GM19328 (cell line): ENCODE results near the gene ESRRG.
"Not testable (repeated sequence)": the region's sequence is repeated elsewhere in the genome, so short reads cannot be mapped to it uniquely, and the experiment has no call there.

ENCODE experiments used
- ATAC-seq: cut with Tn5 transposase; IDR thresholded peaks from one replicate; pipeline ENCODE4 v1.9.1; 2021; ENCODE audit warnings: mild to moderate bottlenecking, moderate library complexity; ENCODE audit not compliant: unreplicated experiment

Gene ESRRG

DNA sequence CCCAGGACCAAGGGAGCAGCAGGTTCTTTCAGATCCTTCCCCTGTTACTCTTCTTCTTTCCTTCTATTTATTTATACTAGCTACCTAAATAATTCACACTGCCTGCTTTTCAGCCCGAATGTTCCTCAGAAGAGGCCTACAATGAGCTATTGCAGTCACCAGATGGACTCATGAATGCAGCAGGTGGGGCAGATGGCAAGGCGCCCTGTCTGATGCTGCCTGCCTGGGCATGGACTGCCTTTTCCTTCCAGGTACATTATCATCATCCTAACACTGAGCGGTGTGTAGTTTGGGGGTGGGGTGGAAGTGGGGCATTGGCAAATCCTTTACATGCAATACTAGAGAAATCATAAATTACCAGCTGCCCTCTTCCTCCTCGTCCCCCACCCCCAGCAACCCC lies 17.6 kb downstream of the ESRRG start:
- no peak for ATAC-seq

DNA sequence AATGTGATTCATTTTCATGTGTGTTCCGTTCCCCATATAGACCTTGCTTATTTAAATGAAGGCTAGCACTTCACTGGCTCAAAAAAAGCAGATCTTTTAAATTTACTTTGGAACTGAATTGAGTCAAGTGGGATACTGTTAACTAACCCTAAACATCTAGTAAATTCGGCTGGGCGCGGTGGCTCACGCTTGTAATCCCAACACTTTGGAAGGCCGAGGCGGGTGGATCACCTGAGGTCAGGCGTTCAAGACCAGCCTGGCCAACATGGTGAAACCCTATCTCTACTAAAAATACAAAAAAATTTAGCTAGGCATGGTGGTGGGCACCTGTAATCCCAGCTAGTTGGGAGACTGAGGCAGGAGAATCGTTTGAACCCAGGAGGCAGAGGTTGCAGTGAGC lies 19.2 kb downstream of the ESRRG start:
- not testable (repeated sequence) for ATAC-seq

DNA sequence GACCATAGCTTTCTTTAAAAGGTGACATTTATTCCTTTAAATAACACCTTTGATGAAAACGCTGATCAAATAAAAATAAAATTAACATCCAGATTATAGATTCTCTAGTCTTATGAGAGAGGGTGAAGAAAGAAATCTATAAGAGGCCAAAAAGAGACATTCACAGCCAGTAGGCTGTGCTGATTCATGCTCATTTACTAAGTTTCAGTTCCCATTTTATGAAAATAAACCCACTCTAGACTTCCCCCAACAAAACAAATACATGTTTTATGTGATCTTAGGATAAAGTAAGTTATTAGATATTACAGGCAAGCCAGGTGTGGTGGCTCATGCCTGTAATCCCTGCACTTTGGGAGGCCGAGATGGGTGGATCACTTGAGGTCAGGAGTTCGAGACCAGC lies 21.1 kb downstream of the ESRRG start:
- peak; percentile 76 for ATAC-seq

DNA sequence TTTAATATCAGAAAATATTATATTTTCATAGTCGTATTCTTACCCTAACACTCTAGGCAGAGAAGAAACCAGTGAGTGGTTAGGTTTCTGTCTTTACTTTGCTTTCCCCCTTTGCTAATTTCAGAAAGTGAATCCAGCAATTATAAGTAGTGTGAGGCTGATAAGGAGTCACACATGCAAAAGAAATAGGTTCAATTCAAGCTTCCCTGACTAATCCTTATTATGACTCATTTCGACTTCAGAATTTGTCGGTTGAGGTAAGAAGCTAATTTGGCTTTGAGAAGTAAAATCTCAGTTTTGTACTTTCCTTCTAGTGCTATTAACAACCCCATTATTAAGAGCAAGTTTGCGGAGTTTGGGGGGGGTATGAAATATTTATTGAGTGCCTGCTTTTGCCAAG lies 22.4 kb downstream of the ESRRG start:
- ATAC-seq = no peak

DNA sequence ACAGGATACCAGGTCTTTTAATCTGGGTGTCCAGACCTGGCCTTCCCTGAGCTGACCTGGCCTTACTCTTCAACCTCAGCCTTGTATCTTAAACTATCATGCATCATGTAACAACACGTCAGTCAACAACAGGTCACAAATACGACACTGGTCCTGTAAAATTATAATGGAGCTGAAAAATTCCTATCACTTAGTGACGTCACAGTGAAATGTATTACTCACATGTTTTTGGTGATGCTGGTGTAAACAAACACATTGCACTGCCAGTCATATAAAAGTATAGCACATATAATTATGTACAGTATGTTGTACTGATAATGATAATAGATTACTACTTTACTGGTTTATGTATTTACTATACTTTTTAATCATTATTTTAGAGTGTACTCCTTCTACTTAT lies 31.5 kb downstream of the ESRRG start:
- no peak for ATAC-seq

DNA sequence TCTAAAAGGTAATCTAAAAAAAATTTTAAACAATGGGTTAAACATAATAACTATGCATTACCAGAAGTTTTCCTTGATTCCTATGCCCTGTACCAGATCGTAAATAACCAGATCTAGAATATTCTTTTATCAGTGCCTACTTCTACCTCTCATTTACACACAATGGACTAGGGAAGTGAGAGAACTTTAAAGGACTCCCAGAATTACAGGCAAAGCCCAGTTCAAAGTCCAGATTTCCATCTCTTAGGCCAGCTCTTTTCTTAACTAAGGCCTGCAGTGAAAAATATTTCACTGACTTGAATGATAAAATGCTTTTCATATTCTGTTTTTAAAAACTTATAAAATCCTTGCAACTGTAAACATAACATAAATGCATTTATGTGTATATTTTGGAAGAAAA lies 32.6 kb downstream of the ESRRG start:
- no peak for ATAC-seq

DNA sequence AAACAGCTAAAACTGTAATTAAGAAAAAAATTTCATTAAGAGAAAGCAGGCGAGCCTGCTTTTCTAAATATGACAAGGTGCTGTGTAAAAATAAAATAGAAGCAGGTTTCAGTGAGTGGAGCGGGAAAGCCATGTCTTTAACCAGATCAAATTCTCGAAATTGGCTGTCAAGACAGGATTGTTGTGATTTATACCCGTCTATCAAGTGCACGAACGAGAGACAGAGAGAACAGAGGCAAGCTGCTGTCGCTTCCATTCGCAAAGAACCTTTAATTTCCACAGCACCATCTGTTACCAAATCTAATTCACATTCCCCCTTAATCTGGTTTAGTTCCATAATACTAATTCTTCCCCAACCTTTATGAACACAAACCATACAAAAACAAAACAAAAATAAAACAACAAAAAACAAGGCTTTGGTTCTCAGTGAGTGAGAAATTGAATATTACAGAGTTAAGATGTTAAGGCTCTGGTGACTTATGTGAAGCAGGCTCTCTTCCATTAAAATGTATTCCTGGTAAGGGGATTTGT lies 35.0 kb downstream of the ESRRG start:
- no peak for ATAC-seq

DNA sequence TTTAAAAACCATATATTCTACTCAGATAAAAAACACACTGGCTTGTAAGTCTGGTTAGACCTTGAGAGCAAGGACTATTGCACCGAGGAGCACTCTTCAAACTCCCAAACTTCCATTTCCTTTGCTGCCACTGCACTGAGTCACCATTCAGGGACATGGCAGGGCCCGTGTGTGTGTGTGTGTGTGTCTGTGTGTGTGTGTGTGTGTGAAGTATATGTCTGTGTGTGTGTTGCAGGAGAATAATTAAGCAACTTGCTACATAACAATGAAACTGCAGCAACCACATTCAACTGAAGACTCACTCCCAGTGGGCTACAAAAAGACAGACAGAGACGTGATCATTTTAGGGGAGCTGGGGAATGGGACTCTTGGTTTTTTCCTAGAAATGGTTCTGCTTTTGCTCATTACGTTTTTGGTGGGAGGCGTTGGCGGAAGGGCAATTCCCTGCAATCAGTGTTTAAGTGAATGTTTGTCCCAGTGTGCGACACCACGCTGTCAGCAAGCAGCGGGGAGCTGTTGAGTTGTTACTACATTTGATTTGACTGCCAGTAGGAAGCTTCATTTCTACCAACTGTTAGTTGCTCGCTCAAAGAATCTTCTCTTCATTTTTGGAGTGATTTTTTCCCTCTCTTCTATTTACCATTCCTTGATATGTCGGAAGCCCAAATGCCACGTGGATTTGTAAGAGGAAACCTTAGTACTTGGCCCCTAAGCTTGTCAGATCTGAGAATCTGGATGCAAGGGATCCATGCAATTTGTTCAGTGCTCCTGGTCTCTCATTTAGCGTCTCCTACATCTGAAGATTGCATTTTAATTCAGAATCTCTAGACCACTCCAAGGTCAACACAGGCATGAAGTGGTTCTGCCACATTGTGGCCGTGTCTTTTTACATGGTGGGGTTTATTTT lies 36.1 kb downstream of the ESRRG start:
- no peak for ATAC-seq

DNA sequence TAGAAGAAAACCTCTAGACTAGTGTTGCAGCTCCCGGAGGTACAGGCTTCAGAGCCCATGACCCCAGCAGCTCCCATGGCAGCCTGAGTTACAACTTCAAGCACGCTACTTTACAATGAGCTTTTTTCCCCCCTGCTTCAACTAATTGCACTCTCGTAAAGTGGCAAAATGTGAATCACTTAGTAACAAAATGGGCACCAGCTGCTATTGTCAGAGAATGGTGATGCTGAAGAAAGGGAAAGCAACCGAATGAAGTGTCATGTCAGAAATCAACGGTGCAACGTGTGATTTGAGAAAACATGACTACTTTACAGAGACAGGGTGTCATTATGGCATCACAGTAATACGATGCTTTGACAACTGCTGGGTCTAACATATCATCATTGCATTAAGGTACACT lies 40.5 kb downstream of the ESRRG start:
- no peak for ATAC-seq

DNA sequence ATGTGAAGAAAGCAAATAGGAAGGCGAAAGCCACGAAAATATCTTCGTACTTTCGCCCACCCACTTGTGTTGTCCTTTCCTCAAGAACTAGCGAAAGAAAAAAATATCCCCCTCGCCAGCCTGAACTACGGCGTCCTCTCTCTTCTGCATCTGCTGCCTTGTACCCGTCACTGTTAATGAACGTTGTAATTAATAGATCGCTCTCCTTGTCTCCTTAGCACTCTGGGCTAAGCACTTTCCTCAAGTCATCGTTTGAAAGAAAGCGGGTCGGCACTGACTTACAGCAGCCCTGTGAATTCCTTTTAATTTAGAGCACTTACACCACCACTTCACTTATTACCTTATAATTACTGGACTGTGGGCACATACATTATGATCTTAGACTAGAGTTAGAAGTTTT lies 44.1 kb downstream of the ESRRG start:
- no peak for ATAC-seq

DNA sequence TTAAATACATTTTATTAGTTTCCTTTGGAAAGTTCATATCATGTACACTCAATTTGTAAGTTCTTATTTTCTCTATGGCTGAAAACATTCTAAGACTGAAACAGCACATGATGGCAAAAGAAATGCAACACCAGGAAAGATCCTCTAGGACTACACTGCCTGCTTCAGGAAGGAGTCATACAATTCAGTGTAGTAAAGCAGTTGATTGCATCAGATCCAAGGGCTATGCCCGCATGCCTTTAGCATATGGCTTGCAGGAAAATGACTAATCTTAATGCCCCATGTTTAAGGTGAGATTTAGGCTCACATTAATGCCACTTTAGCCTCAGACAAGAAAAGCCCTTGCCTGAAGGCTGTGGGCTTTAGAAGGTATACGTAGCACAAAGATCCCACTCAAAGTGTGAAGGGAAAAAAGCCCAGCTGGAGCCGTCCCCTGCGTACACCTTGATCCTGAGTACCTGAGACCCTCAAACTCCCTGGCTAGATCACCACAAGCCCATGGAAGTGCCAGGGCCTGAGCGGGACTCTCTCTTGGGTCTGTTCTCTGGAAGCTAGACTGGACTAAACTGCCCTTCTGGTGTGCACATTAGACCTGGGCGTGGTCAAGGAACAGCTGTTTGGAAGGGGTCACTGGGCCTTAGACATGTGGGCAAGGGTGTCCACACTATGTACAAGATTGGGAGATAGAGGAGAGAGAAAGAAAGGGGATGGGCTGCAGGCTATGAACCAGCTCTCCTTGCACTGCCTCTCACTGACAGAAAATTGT lies 52.9 kb downstream of the ESRRG start:
- no peak for ATAC-seq

DNA sequence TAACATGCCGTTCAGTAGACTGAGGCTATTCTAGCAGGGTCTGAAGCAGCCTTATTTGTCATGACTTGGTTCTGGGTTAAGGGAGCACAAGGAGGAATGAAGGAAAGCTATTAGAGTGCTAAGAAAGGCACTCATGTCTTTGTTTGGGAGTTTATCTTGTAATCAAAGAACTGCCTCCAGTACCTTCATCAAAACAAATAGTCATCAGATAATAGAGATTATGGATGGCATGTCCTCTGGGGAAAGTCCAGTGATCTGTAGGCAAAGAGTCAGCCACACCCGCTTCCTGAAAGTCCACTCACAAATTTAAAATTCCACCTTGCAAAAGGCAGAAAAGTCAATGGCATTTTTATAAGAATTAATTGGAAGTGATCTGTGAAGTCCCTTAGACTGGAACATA lies 56.8 kb downstream of the ESRRG start:
- ATAC-seq = no peak

DNA sequence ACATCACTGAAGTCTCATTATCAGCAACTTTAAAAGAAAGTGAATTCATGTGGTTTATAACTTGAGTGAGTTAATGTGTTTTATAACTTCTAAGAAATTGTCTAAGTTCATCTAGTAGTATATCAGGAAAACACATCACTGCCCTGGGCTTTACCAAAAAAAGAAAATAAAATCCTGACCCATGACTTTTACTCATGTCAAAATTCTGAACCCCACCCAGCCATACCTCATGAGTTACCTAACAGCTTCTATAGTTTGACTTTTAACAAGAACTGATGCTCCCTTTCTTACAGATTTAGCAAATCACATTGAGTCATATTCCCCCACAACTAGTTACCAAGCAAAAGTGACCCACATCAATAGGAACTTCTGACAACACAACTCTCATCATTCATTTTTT lies 57.4 kb downstream of the ESRRG start:
- ATAC-seq = no peak

DNA sequence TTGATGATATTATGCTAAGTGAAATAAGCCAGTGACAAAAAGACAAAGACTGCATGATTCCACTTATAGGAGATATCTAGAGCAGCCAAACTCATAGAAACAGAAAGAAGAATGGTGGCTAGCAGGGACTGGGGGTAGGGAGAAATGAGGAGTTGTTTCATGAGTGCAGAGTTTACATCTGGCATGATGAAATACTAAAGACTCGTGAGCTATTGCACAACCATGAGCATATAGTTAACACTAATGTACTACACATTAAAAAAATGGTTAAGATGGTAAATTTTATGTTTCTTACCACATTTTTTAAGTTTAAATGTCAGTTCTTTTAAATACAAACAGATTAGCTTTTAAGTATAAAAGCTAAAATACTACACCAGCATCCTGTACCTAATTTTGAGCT lies 57.8 kb downstream of the ESRRG start:
- no peak for ATAC-seq

DNA sequence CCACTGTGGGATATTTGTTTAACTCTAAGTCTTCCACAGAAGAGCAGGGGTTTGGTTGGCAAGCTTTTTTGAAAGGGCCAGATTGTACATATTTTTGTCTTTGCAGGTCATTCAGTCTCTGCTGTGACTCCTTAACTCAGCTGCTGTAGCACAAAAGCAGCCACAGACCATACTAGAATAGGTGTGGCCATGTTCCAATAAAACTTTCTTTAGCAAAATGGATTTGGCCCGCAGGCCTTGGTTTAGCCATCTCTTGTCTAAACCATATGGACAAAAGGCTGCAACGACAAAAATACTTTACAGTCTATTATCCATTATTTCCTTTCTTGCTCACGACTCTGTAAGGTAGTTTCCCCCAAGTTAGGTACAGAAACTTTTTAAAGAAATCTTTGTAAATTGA lies 60.5 kb downstream of the ESRRG start:
- no peak for ATAC-seq

DNA sequence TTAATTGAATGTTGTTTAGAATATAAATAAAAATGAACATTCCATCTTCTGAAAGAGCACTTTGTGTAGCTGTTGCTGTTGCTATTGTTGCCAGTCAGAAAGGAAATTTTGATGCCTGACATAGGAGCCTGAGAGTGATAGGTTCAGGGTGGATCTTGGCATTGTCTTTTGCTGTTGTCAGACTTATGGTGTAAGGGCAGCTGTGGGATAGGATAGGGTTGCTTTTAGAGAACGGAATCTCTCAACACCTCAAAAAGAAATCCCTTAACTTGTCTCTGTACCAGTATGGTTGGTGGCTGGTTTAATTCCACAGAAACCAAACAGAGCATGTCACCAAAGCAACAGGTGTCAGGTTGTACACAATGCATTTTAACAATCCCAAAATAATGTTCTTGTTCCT lies 62.7 kb downstream of the ESRRG start:
- ATAC-seq = no peak

DNA sequence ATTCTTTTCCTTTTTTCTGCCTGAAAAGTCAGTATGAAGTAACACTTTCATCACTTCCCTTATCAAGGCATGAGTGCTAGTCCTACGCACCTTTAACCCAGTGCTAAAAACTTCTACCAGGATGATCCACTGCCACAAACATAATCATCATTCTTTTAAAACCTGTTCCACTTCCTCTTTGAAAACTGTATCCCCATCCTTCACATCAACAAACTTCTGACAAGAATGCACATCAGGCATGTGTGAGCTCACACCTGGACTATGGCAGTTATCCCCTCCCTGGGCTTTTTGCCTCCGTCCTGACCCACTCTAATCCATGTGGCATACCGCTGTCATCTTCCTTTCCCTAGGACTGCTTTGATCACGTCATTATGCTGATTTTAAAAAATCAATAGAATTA lies 70.2 kb downstream of the ESRRG start:
- no peak for ATAC-seq

DNA sequence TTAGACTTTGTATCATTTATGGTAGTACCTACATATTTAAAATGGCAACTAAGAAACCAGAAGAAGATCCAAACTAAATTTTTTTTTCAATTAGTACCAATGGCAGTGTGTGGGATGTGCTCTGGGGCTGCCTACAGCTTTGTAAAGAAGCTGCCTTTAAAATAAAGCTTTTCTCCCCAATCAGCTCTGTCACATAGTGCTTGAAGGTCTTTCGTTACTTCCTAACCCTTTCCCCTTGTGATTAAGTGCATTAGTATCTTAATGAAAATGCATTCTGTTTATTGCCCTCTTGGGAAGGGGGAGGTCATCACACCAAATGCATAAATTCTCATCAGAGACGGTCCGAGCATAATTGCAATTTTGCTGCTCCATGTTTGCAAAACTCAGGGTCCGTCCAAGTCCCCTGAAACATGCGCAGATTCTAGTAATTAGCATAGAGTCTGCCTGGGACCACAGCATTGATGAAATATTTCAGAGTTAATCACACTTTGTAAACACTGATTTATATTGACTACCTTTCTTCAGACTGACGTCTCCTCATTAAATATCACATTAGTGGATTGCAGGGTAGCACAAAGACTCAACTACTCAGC lies 71.3 kb downstream of the ESRRG start:
- ATAC-seq = no peak

DNA sequence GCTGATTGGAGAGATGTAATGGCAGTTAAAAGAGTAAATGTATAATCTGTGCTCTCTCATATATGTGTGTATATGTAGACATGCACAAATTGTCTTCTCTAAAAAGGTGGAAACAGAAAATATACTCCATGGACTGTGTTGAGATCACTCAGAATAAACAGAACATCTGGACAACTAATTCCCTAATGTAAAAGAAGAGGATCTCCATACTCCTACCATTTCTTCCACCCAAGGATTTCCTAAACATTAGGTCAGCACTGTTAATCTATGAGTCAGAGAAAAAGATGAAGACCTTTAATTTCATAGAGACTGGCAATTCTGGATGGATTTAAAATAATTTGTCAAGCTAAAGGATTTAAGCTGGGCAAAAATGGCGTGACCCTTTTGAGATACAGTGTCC lies 80.1 kb downstream of the ESRRG start:
- ATAC-seq = no peak

DNA sequence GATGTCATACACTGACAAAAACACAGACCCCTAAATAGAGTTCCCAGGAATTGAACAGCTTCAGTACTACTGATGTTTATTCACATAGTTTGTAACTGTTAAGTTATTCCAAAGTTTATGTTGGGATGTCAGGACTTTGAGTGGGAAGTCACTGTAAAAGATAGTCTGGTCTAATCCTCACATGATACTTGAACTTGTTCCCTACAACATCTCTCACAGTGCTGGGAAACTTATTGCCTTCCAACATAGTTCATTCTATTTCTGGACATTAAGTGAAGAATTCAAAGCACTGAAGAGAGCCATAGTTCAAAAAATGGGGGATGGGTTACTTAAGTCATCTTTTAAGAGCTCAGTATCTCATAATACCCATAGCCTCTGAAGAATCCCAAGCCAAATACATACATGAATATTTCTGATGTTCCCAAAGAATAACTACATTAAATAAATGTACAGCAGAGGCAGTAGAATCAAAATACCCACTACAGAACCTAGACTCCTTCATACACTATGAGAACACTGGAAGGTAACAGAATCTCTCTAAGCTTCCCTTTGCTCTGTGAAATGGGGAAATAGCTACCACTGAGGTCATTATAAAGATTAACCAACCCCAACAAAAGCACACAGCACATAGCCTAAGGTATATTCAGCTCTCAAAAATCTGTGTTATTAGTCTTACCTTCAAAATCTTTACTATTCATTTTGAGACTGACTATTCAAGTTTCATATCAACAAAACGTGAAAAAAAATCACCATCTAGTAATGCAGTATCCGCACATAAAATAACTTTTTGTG lies 81.4 kb downstream of the ESRRG start:
- ATAC-seq = no peak

DNA sequence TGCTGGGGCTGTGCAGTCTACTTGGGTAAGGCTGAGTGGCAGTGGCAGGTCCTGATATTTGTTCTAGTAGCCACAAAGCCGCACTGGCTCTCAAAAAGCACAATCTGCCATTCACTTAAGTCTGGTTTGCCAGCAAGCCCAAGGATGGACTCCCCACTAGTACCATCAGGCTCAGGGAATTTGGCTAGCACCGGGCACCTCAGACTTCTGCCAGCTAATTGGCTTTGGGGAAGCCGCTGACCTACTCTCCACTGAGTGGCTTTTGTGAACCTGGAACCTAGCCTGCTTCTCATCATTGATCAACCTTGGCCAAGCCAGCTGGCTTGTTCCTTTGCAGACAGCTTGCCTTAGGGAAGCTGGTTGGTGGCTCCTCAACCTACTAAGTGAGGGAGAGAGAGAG lies 83.1 kb downstream of the ESRRG start:
- no peak for ATAC-seq
